Dedifferentiated amniotic fluid mesenchymal stem cell (primary cell): Measurements from ENCODE around the gene MOGAT1.

ENCODE experiments used
- DNase-seq: peaks from one replicate; pipeline ENCODE4 v3.0.0-alpha.2; 2016; ENCODE audit errors: extremely low spot score

MOGAT1 gene

GRCh38 chr2:222671259-222672067 lies at the start of gene MOGAT1:
Gene MOGAT1, plus strand, starts transcription at chr2:222671658. Its CDS starts 128 bp downstream, at chr2:222671786.
- no peak for DNase-seq

DNA sequence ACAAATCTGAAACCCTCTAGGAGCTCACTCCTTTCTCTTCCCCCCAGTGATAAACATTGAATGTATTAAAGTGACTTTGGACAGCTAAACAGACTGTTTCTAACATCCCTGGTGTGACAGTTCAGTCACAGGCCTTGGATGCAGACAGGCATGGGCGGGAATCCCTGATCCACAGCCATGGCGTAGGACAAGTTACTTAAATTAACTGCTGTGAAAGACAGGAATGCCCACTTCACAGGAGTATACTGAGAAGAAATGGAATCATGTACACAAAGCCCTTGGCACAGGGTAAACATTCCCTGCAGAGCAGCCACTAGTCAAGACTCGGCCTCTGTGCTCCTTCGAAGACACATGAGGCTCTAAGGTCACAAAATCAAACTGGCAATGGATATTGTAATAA lies 49.6 kb upstream of the MOGAT1 start:
- no peak for DNase-seq

GRCh38 chr2:222622910-222623309 lies 48.5 kb upstream of the MOGAT1 start:
- DNase-seq: no peak

DNA sequence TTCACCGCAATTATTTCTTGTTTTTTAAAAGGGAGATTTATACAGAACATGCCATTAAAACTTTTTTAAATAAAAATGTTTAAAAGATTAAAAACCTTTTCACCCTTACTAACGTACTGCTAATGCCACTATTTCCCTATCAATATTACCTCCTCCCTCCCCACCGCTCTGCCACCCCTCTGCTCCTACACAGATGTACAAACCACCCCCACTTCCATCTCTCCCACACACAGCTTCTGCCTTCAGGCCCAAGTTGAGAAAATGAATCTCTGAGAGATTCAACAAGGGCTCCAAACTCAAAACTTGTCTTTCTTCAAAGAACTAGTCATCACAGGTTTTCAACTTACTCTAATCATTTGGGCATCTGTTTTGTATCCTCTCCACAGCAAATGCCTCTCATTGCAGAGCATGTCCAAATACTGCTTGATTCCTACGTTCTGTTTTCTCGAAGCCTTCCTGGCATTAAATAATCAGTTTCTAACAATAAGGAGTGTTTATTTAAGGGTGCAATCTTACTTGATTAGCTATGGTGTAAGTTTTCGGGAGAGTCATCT lies 47.6 kb upstream of the MOGAT1 start:
- no peak for DNase-seq

DNA sequence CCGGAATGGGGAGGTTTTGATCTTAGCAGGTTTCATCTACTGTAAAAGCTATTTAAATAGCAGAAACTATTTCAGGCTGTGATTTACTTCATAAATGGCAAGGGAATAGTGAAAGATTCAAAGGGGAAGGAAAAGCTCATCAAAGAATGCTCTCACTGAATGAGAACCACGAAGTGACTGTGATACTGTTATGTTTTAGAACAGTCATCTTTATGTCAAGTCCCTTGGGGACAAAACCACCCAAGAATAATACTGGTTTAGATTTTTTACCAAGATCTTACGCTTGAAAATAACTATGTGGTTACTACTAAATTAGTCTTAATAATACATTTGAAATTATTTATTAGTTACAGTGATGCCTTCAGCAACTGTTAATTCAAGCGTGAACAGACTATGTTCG lies 43.7 kb upstream of the MOGAT1 start:
- DNase-seq: no peak

- DNase-seq: no peak
Measured at GRCh38 chr2:222635295-222635694, 36.2 kb upstream of the MOGAT1 start.

DNA sequence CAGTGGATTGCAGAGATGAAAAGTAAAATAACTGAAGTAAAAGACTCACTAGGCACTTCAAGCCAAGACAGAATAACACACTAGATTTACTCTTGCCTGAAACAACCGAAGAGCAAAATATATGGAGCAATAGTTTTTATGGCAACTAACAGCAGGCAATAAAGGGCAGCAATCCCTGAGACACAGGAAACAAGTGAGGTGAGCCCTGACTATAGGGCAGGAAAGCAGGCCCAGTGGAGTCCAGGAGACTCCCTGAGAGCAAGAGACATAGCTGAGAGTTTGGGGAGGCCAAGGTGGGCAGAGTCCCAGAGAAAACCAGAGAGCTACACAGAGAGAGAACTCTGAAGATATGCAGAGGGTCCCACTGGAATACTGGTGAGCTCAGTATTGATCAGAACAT lies 34.4 kb upstream of the MOGAT1 start:
- DNase-seq: no peak

DNA sequence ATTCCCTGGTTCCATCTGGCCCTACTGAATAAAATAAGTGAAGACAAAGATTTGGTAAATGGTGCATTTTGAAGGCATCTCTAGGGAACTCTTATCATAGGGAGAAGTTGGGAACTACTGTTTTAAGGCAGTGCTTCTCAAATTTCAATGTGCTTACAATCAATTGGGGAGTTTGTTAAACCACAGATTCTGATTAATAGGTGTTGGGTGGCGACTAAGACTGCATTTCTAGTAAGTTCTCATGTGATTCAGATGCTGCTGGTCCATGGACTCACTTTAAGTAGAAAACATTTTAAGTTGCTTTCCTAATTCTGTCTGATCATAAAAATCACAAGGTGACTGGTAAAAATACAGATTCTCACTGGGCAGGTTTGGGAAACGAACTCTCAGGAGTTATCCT lies 30.1 kb upstream of the MOGAT1 start:
- no peak for DNase-seq

DNA sequence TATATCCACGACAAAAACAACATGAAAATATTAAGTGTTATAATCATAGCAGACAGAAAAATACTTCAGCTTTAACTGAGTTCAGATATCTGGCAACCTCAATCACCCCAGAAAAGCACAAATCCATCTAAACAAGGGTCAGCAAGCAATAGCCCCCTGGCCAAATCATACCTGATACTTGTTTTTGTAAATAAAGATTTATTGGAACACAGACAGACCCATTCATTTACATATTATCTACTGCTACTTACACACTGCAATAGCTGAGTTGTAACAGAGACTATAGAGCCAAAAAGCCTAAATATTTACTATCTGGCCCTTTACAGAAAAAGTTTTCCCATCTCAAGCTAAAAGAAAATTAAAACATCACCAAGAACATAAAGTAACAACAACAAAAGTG lies 28.3 kb upstream of the MOGAT1 start:
- no peak for DNase-seq

DNA sequence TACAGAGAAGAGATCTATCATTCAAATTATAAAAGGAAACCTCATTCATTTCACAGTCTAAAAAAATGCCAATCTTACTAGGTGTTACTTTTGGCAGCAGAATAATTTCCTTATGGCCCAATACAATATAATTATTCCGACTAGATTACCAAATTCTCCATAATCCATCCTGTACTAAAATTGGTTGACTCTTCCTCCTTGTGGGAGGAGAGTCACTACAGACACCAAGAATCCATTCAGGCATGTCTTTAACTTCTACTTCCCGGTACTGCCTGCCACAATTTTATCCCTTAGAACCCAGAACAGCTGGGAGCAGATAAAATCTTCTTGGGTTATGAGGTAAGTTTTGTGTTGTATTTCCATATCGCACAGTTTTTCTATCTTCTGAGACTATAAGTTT lies 25.4 kb upstream of the MOGAT1 start:
- no peak for DNase-seq

- DNase-seq: no peak
Measured at GRCh38 chr2:222649801-222650200, 21.7 kb upstream of the MOGAT1 start.

DNA sequence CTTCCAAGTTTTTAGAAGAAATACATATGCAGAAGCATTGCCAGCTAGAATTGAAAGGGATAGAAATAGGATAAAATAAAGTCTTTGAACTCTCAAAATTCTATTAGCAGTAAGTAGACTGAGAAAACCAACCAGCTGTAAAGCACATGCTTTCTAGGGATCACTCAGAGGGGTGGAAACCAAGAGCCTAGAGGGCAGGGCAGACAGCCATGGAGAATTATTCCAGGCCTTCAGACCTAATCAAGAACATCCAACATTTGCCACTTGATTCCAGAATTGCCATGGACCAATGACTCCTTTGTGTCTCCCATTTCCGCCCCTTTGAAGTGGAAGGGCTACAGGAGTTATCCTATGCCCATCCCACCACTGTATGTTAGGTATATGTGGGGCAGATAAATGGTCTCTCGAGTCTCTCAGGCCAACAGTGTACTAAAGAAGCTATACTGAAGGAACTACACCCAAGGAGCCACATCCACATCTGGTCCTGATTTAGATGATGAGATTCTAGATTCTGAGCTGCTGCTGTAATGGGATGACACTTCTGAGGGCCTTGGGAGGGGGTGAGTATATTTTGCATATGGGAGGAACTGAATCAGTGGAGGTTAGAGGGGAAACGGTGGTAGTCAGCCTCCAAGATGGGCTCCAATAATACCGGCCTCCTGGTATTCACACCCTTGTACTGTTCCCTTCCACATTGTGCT lies 19.6 kb upstream of the MOGAT1 start:
- peak; percentile 29 for DNase-seq

DNA sequence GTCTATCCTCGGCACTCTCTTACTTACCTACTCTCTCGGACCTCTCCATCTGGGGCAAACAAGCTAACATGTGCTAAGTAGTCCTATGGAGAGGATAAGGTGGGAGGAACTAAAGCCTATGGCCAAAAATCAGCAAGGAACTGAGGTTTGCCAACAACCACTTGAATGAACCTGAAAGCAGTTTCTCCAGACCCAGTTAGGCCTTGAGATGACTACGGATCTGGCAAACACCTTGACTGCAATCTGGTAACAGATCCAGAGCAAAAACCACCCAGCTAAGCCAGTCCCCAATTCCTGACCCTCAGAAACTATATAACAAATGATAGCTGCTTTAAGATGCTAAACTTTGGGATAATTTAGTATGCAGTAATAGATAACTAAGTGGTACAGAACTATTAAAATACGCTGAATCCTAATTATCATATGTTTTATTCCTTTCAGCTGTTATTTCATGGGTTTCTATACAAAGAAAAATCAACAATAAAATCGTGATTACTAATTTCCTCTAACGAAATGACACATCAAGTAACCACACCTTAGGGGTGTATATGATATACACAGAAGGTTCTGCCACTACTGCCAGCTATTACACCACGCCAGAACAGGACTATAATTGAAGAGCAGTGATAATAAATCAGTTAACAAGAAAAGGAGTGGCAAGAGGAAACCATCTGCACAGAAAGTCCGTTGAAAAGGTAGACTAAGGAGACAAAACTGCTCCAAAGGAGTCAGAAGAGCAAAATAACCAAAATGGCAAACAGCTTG lies 18.8 kb upstream of the MOGAT1 start:
- no peak for DNase-seq

GRCh38 chr2:222653280-222653679 lies 18.2 kb upstream of the MOGAT1 start:
- DNase-seq: no peak

DNA sequence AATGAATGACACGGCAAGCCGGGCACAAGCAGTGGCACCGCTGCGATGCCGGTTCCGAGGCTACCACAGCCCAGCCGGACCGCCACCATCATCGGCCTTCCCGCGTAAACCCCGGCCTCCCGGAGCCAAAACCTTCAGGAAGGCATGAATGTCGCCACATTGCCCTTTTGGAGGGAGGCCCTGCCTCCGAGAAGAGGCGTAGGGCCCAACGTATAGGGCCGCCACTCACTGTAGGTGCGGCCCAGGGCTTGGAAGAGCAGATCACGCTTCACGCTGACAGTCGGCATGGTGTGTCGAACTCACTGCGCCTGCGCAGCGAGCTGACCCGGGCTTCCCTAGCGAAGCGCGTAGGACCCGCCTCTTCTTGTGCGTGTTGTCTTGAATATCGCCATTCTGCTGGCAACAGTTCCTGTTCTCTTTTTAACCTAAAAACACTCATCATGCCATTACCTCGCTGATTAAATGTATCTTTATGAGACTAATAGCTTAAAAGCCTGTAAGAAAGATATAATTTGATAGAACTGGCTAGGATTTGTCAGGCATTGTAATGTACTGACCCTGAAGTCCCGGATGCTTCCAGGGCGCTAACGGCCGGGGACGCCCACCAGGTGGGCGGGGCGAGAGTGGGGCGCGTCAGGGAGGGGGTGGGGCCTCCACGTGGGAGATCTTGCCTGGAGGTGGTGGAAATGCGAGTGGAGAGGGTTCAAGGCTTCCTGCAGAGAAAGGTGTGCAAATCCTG lies 15.5 kb upstream of the MOGAT1 start, which contains the start of gene FARSB:
Gene FARSB (minus strand): TSS at position 306 of the 739 bp plus-strand sequence. CDS start 19 bp downstream, at position 287.
- peak; percentile 96 for DNase-seq

DNA sequence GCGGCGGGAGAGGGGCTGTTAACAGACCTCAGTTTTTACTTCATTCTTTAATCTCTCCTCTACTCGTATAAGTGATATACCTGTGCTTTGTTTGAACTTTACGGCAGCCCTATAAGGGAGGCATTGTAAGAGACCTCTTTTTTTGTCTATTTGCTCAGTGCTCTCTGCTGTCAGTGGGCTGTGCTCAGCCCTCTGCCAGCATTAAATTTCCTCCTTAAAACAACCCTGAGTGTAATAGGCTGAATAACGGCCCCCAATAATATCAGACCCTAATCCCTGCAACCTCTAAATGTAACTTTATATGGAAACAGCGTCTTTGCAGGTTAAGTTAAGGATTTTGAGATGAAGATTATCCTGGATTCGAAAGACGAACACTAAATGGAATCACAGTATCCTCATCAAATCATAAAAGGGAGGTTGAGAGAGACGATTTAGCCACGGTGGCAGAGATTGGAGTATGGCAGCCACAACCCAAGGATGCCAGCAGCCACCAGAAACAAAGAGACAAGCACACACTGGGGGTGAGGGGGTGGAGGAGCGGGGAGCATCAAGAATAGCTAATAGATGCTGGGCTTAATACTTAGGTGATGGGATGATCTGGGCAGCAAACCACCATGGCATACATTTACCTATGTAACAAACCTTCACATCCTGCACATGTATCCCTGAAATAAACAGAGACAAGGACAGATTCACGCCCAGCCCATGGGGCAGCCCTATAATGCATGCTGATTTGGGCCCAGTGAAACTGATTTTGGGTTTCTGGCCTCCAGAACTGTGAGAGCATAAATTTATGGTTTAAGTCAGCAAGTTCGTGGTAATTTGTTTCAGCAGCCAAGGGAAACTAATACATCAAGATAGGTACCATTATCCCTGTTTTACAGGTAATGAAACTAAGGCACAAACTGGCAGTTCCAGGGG lies 14.7 kb upstream of the MOGAT1 start:
- no peak for DNase-seq

DNA sequence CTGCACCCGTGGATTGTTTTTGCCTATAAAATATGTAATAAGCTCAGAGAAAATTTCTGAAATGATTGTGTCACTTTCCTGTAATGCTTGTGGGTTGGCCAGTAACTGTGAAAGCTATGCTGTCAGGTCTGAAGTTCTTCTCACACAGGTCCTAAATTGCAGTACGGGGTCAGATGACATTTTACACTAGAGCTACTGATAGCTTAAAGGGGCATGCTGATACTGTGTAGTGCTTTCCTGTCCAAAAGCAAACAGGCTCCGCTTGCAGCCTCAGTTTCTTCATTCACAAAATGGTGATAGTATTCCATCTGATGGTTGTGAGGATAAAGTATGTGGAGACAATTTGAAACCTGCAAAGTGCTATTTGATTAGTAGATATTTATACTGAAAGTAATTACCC lies 8.0 kb upstream of the MOGAT1 start:
- DNase-seq: no peak

GRCh38 chr2:222668494-222669154 lies 2.8 kb upstream of the MOGAT1 start:
- DNase-seq: no peak

DNA sequence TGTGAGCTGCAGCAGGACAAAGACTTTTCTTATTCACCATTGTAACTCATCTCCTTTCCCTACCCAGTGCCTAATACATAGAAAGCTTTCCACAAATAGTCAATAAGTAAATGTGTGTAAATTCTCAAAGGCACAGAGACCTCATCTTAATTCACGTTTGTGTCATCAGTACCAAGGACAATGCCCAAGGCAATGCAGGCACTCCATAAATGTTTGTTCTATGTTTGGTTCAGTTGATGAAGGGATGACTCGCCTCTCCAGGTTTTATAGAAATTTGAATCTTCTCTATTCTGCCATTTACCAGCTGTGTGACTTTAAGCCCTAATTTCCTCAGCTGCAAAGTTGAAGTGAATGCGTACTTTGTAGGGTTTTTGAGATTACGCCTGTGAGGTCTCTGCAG lies 2.1 kb upstream of the MOGAT1 start:
- no peak for DNase-seq
